ENCODE data around the gene CTTN.
A peak's percentile ranks its signal among the peaks of the same experiment; 100 is the strongest.

CTTN gene

DNA sequence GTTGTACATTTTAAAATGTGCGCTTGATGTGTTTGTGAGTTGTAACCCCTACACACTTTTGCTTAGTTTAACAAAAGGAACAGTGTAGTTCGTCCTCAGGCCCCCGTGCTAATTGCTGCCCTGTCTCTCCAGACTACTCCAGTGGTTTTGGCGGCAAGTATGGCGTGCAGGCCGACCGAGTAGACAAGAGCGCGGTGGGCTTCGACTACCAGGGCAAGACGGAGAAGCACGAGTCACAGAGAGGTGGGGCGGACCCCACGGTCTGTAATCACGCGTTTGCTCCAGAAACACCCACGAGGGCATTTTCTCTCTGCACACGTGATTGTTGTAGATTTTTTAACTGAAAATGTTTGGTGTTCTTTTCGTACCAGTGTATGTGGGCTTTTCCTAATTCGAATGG, 18.6 kb downstream of the CTTN start:
- H3K9me3 Mint-ChIP-seq = no peaks in the 10 kb centered on the region
- DNase-seq = no peak
- peaks cover 7 to 76% of the 10 kb centered on the region in 2 donors for H3K27me3 Mint-ChIP-seq

DNA sequence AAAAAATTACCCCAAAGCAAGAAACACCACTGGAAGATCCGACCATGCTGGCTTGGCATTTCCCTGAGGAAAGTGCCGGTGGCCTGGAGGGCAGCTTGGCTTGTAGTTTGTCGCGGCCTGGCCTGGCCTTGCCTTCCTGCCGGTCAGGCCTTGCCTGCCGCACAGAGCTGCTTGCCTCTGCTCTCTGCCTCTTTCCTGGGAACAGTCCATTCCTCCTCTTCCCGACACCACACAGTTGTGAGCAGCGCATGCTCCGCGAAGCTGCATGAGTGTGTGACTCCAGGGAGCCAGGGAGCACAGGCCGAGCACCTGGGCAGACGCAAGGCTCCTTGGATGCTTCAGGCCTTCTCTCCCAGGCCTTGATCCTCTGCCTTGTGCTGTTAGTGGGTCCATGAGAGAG, 19.8 kb downstream of the CTTN start:
- H3K36me3 Mint-ChIP-seq (ENCODE audit: insufficient read depth) = no peaks in the 10 kb centered on the region
- ATAC-seq (replicated peaks) (no peak), DNase-seq (no peak)
- peaks cover 5 to 76% of the 10 kb centered on the region in 2 donors for H3K27me3 Mint-ChIP-seq
- H3K9me3 Mint-ChIP-seq = no peaks in the 10 kb centered on the region
- no peak overlapping the region for H3K27ac Mint-ChIP-seq
- no peak overlapping the region for H3K4me3 Mint-ChIP-seq
- no peaks in the 10 kb centered on the region for H3K4me1 Mint-ChIP-seq (ENCODE audit: low read depth in 2 of 2)

More for the DNA sequence above, 18.6 kb downstream of the CTTN start:
- Mint-ChIP-seq H3K36me3 (ENCODE audit: insufficient read depth) (no peaks in the 10 kb centered on the region), H3K4me1 (ENCODE audit: low read depth in 2 of 2) (no peaks in the 10 kb centered on the region), H3K27ac (no peak overlapping the region), H3K4me3 (no peak overlapping the region)
- no peak for ATAC-seq (replicated peaks)

DNA sequence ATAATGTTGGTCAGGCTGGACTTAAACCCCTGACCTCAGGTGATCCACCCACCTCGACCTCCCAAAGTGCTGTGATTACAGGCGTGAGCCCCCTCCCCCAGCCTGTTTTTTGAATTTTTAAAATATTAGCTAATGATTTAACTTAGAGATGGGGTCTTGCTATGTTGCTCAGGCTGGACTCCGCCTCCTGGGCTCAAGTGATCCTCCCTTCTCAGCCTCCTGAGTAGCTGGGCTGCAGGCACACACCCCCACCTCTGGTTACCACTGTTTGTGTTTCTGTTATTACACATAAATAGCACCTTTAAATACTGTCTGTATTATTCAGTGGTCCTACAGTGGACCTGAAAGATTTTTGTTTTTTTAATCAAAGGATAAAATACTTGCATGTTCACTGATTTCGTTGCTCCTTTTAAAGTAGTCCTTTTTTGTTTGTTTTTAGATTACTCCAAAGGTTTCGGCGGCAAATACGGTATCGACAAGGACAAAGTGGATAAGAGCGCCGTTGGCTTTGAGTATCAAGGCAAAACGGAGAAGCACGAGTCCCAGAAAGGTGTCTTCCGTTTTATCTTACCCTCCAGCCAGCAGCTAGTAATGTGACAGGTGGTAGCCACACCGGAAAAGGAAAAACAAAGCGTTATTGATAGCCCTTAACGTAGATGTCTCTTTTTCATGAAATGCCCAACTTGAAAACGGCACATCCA, 21.1 kb downstream of the CTTN start:
- ATAC-seq (replicated peaks) = no peak
- Mint-ChIP-seq H3K36me3 (ENCODE audit: insufficient read depth) (peaks cover 2% of the 10 kb centered on the region), H3K4me1 (ENCODE audit: low read depth in 2 of 2) (peaks cover 9% of the 10 kb centered on the region in 2 donors), H3K27ac (no peak overlapping the region), H3K9me3 (no peaks in the 10 kb centered on the region), H3K27me3 (peaks cover 18 to 82% of the 10 kb centered on the region in 2 donors), H3K4me3 (no peak overlapping the region)
- no peak for DNase-seq

DNA sequence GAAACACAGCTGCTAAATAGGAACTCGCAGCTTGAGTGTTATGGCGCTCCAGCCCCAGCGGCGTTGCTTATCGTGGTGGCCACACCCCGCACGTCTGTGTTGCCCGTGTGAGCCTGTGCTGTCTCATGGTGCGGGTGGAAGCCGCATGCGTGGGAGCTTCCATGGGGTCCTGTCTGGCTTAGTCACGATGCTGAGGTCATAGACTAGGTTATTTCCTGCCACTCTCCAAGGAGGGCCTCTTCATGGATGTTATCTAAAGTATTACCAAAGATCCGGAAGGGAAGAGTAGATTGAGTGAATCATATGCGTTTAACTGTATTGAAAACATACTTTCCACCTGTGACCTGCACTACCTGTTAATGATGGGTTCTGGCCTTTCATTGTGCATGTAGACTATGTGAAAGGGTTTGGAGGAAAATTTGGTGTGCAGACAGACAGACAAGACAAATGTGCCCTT, 21.7 kb downstream of the CTTN start:
- Mint-ChIP-seq H3K27me3 (peaks cover 20 to 82% of the 10 kb centered on the region in 2 donors), H3K36me3 (ENCODE audit: insufficient read depth) (peaks cover 2% of the 10 kb centered on the region), H3K4me3 (no peak overlapping the region), H3K9me3 (no peaks in the 10 kb centered on the region), H3K27ac (no peak overlapping the region), H3K4me1 (ENCODE audit: low read depth in 2 of 2) (peaks cover 13 to 15% of the 10 kb centered on the region in 2 donors)
- DNase-seq = no peak
- ATAC-seq (replicated peaks) = no peak

DNA sequence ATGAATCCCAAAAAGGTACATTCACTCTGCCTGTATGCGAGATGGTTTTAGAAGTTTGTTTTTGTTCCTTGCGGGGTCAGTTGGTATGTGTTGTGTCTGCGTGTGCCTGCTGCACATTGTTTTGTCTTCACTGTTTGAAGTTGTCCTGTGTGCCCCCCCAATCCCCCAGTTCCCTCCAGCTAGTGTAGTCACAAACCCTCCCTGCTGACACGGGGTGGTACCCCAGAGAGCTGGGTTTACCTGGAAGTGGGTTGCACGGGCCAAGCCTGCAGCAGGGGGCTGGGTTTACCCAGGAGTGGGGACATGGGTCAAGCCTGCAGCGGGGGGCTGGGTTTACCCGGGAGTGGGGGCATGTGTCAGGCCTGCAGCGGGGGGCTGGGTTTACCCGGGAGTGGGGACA, 22.2 kb downstream of the CTTN start:
- Mint-ChIP-seq H3K9me3 (no peaks in the 10 kb centered on the region), H3K36me3 (ENCODE audit: insufficient read depth) (peaks cover 2% of the 10 kb centered on the region), H3K4me3 (no peak overlapping the region), H3K27me3 (peaks cover 20 to 82% of the 10 kb centered on the region in 2 donors), H3K4me1 (ENCODE audit: low read depth in 2 of 2) (peaks cover 18 to 20% of the 10 kb centered on the region in 2 donors), H3K27ac (no peak overlapping the region)
- ATAC-seq (replicated peaks) (no peak), DNase-seq (no peak)

DNA sequence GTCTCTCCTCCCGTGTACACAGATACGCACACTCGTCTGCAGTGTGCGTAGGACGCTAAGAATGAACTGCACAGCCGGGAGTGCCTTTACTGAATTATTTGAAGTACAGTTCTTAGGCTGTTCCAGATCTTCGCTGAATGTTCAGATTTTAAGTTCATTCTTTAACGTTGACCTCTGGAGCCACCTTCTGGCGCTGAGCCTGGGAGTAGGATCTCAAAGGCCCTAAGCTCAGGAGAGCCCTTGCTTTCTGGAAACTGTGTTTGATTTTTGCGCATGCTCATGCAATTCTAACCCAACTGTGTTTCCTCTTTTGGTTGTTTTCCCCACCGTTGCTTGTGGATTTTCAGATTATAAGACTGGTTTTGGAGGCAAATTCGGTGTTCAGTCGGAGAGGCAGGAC, 22.8 kb downstream of the CTTN start:
- ATAC-seq (replicated peaks) (no peak), DNase-seq (no peak)
- H3K4me1 Mint-ChIP-seq (ENCODE audit: low read depth in 2 of 2) = peaks cover 19 to 26% of the 10 kb centered on the region in 2 donors

DNA sequence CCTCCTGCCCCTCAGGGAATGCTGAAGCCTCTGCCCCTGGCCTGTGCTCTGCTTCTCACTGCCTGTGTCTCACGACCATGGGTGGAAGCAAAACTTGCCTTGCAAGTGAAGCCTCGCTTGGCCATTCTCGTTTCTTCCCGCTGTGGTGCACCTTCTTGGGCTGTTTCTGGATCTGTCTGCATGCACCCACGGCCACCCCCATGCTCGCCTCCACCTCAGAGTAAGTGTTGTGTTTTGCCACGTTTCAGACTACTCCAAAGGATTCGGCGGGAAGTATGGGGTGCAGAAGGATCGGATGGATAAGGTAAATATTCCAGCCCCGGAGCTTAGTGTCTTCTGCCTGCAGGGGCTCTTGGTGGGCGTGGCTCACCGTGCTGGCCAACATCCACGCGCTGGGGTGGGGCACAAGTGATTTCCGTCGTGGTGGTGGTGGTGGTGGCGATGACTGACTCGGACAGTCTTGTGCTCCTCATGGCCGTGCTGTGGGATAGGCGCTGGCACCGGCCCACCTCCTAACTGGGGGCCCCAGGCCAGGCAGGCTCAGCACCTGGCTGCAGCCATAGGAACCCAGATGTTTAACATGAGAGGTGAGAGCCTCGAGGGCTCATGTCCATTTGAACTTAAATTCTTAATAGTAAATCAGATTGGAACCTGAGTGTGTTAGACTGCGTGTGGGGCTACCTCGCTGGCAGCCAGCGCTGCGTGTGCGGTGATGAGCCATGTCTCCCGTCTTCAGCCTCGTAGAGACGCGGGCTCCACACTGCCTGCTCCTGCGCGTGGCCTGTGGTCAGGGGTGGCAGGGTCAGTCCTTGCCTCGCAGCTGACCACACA, 24.6 kb downstream of the CTTN start:
- no peak for ATAC-seq (replicated peaks)
- DNase-seq = no peak
- peak overlapping the region; percentile 56 to 79 for H3K27ac Mint-ChIP-seq
- no peaks in the 10 kb centered on the region for H3K9me3 Mint-ChIP-seq
- H3K4me1 Mint-ChIP-seq (ENCODE audit: low read depth in 2 of 2) = peaks cover 19 to 26% of the 10 kb centered on the region in 2 donors
- H3K4me3 Mint-ChIP-seq = peak overlapping the region; percentile 33 to 62
- H3K27me3 Mint-ChIP-seq = peaks cover 27 to 71% of the 10 kb centered on the region in 2 donors
- peaks cover 2% of the 10 kb centered on the region for H3K36me3 Mint-ChIP-seq (ENCODE audit: insufficient read depth)

More for the DNA sequence above, 22.8 kb downstream of the CTTN start:
- Mint-ChIP-seq H3K4me3 (no peak overlapping the region), H3K27ac (no peak overlapping the region), H3K27me3 (peaks cover 20 to 80% of the 10 kb centered on the region in 2 donors), H3K9me3 (no peaks in the 10 kb centered on the region), H3K36me3 (ENCODE audit: insufficient read depth) (peaks cover 2% of the 10 kb centered on the region)

DNA sequence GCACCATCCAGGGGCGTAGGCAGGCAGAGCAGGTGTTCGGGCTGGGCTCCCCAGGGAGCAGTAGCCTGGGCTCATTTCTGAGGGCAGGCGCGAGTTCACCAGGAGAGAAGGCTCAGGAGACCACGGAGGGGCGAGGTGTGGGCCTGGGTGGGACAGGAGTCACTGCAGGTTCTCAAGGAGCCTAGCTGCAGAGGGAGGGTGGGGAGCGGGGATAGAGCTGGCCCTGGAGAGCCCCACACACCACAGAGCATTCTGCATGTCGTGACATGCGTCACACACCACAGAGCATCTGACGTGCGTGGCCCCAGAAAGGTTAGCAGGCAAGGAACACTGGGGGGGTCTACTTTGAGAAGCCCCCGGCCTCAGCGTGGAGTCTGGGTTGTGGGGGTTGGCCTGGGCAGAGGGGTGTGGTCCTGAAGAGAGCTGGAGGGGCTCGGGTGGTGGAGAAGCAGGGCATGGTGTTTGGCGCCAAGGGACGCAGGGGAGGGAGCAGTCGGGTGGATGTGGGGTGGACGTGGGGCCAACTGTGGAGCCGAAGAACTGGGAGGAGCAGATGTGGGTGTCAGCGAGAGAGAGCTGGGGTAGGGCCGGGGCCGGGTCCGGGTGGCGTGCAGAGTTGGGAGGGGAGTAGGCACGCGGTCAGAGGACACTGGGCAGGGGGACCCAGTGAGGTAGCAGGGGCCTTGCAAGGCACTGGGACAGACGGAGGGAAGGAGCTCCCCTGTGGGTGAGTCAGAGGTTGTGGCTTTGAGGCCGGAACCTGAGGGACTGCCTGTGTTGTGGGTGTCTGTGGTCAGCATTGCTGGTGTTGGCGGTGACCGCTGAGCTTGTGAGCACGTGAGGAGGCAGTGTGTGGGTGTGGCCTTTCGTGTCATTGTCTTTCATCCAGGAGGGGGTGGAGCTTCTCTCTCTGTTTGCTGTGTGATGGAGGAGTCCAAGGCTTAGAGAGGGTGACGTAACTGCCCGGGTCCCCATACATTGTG, 25.5 kb downstream of the CTTN start:
- Mint-ChIP-seq H3K4me3 (peak overlapping the region; percentile 50 to 62), H3K4me1 (ENCODE audit: low read depth in 2 of 2) (peaks cover 19 to 26% of the 10 kb centered on the region in 2 donors), H3K27ac (peak overlapping the region; percentile 56 to 82), H3K27me3 (peaks cover 33 to 71% of the 10 kb centered on the region in 2 donors), H3K9me3 (no peaks in the 10 kb centered on the region), H3K36me3 (ENCODE audit: insufficient read depth) (peaks cover 2% of the 10 kb centered on the region)
- ATAC-seq (replicated peaks) (peak; percentile 91), DNase-seq (peak; percentile 38 to 53 (median 45))

DNA sequence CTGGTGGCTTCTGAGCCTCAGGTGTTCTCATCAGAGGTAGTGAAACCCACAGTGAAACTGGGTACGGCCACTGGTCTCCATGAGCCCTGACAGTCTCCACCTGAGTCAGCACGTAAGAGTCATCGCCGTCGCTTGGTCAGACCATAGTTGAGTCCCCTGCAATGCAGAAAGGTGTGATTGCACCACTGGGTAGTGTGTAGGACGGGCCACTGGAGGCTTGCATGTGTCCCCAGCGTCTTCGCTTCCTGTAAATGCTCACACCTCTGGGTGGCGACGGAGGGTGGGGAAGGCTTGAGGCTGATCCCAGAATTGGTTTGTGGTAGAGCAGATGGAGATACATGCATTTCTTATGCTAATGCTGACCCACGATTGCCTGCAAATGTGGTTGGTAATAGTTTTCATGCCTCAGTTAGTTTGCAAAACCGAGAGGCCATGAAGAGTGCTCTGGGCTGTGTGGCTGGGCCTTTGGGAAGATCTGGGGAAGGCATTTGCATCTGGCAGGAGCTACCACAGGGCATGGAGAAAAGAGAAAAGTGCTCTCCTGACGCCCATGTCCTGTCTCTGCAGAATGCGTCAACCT, 26.5 kb downstream of the CTTN start:
- Mint-ChIP-seq H3K4me1 (ENCODE audit: low read depth in 2 of 2) (peaks cover 19 to 26% of the 10 kb centered on the region in 2 donors), H3K4me3 (peak overlapping the region; percentile 17 to 50), H3K27ac (peak overlapping the region; percentile 28 to 82), H3K9me3 (no peaks in the 10 kb centered on the region), H3K27me3 (peaks cover 39 to 79% of the 10 kb centered on the region in 2 donors), H3K36me3 (ENCODE audit: insufficient read depth) (peaks cover 2% of the 10 kb centered on the region)
- DNase-seq (no peak), ATAC-seq (replicated peaks) (no peak)

DNA sequence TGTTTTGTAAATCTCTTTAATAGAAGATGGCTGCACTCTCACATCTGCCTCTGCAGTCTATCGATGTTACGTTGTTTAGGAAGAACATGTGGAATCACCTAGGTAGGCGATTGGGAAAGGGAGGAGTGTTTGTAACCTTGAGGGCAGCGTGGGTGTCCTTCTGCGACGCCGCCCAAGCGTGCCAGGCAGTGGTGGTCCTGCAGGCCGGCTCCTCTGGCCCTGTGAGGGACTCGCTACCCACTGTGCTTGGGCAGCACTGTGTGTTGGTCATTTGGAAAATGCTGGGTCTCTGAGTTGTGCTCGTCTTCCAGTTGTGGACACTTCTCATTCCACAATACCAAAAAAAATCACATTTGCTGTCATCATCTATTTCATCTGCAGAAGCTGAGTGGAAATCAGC, 29.1 kb downstream of the CTTN start:
- peaks cover 50 to 79% of the 10 kb centered on the region in 2 donors for H3K27me3 Mint-ChIP-seq
- no peak overlapping the region for H3K27ac Mint-ChIP-seq
- H3K9me3 Mint-ChIP-seq = no peaks in the 10 kb centered on the region
- no peak overlapping the region for H3K4me3 Mint-ChIP-seq
- ATAC-seq (replicated peaks) (no peak), DNase-seq (no peak)
- H3K36me3 Mint-ChIP-seq (ENCODE audit: insufficient read depth) = peaks cover 6% of the 10 kb centered on the region
- H3K4me1 Mint-ChIP-seq (ENCODE audit: low read depth in 2 of 2) = peaks cover 19 to 26% of the 10 kb centered on the region in 2 donors

DNA sequence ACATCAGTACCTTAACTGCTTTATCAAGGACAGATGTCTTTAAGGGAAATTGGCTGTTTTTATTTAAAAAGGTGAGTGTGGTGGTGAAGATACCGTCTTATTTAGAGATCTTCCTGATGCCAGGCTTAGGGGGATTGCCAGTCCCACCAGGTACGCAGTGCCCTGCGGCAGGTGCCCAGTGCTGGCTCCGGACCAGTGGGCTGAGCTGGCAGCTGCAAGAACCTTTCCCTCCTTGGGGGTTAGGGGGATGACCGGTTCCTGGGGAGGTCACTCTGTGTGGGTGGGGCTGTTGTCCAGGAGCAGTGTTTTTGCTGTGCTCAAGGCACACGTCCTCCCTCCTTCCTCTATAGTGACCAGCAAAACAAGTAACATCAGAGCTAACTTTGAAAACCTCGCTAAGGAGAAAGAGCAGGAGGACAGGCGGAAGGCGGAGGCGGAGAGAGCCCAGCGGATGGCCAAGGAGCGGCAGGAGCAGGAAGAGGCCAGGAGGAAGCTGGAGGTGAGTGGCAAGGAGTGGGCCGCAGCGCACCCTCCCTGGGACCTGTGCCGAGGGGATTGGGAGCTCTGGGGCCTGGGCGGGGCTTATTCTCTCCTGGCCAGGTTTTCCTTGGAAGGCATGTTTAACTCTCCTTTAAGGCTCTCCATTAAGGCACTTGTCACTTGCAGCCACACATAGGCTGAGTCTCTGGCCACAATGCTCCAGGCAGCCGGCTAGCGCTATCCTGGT, 30.5 kb downstream of the CTTN start:
- no peak overlapping the region for H3K4me3 Mint-ChIP-seq
- no peak for DNase-seq
- H3K27ac Mint-ChIP-seq = no peak overlapping the region
- ATAC-seq (replicated peaks) = no peak
- H3K4me1 Mint-ChIP-seq (ENCODE audit: low read depth in 2 of 2) = peaks cover 16 to 22% of the 10 kb centered on the region in 2 donors
- peaks cover 3% of the 10 kb centered on the region for H3K36me3 Mint-ChIP-seq (ENCODE audit: insufficient read depth)
- H3K27me3 Mint-ChIP-seq = peaks cover 41 to 77% of the 10 kb centered on the region in 2 donors
- no peaks in the 10 kb centered on the region for H3K9me3 Mint-ChIP-seq

DNA sequence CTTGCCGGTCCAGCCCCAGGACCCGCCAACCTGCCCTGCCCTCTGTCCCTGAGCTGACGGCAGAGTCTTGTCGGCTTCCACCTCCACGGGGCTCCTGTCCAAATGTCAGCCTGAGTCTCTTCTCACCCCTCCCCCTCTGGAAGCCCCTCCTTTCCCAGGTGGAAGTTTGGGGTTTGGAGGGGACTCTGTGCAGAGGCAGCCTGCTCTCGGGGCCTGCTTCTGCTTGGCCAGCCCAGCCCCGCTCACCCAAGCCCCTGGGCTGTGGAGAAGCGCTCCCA, 31.0 kb downstream of the CTTN start:
- Mint-ChIP-seq H3K4me3 (no peak overlapping the region), H3K27me3 (peaks cover 36 to 77% of the 10 kb centered on the region in 2 donors)
- no peak for ATAC-seq (replicated peaks)

More for the DNA sequence above, 31.0 kb downstream of the CTTN start:
- Mint-ChIP-seq H3K27ac (no peak overlapping the region), H3K4me1 (ENCODE audit: low read depth in 2 of 2) (peaks cover 11 to 17% of the 10 kb centered on the region in 2 donors), H3K36me3 (ENCODE audit: insufficient read depth) (peaks cover 3% of the 10 kb centered on the region), H3K9me3 (no peaks in the 10 kb centered on the region)
- DNase-seq = no peak

Data from effector memory CD8-positive, alpha-beta T cell (primary cell).